ENCODE measurements around the gene DNM3.
A peak's percentile ranks its signal among the peaks of the same experiment; 100 is the strongest.

Gene DNM3

GRCh38 chr1:171953835-171954234 lies 112.5 kb downstream of the DNM3 start:
- Histone ChIP-seq H3K36me3 (replicated peaks; ENCODE audit: insufficient read depth, low read length) (no peaks in the 10 kb centered on the region), H3K4me3 (ENCODE audit: low read length) (no peak overlapping the region), H3K79me2 (ENCODE audit: low read length) (no peaks in the 10 kb centered on the region), H2AFZ (ENCODE audit: low read length) (no peak overlapping the region), H3F3A (ENCODE audit: insufficient read depth, low read length) (no peaks in the 10 kb centered on the region), H3K9ac (ENCODE audit: low read length) (no peak overlapping the region), H3K9me2 (replicated peaks; ENCODE audit: insufficient read depth, low read length) (no peaks in the 10 kb centered on the region), H3K4me1 (ENCODE audit: low read length) (no peaks in the 10 kb centered on the region), H4K20me1 (ENCODE audit: insufficient read depth, low read length) (no peaks in the 10 kb centered on the region), H3K4me2 (ENCODE audit: low read depth, low read length) (no peak overlapping the region), H3K27me3 (replicated peaks; ENCODE audit: insufficient read depth, low read length) (no peaks in the 10 kb centered on the region), H3K27ac (ENCODE audit: low read length) (no peak overlapping the region), H3K9me3 (replicated peaks; ENCODE audit: insufficient read depth, low read length) (no peaks in the 10 kb centered on the region)
- TF ChIP-seq EZH2phosphoT487 (IDR thresholded peaks at IDR 0.05; ENCODE audit: low read length) (no peak), EZH2 (optimal IDR thresholded peaks at IDR 0.05; ENCODE audit: low read depth, low read length) (no peak), CTCF (IDR thresholded peaks at IDR 0.05; ENCODE audit: low read length) (no peak)
- DNase-seq: no peak

- Histone ChIP-seq H3K9me3 (replicated peaks; ENCODE audit: insufficient read depth, low read length) (no peaks in the 10 kb centered on the region), H3K79me2 (ENCODE audit: low read length) (no peaks in the 10 kb centered on the region), H3K36me3 (replicated peaks; ENCODE audit: insufficient read depth, low read length) (no peaks in the 10 kb centered on the region), H3K4me1 (ENCODE audit: low read length) (no peaks in the 10 kb centered on the region), H3K9ac (ENCODE audit: low read length) (no peak overlapping the region), H3K4me3 (ENCODE audit: low read length) (no peak overlapping the region), H3K9me2 (replicated peaks; ENCODE audit: insufficient read depth, low read length) (no peaks in the 10 kb centered on the region), H3K27me3 (replicated peaks; ENCODE audit: insufficient read depth, low read length) (no peaks in the 10 kb centered on the region), H3K4me2 (ENCODE audit: low read depth, low read length) (no peak overlapping the region), H2AFZ (ENCODE audit: low read length) (no peak overlapping the region), H3F3A (ENCODE audit: insufficient read depth, low read length) (no peaks in the 10 kb centered on the region), H3K27ac (ENCODE audit: low read length) (no peak overlapping the region), H4K20me1 (ENCODE audit: insufficient read depth, low read length) (no peaks in the 10 kb centered on the region)
- TF ChIP-seq EZH2phosphoT487 (IDR thresholded peaks at IDR 0.05; ENCODE audit: low read length): no peak
- no peak for TF ChIP-seq CTCF (IDR thresholded peaks at IDR 0.05; ENCODE audit: low read length)
- no peak for TF ChIP-seq EZH2 (optimal IDR thresholded peaks at IDR 0.05; ENCODE audit: low read depth, low read length)
- no peak for DNase-seq
These were observed 113.1 kb downstream of the DNM3 start for GRCh38 chr1:171954361-171954760.

GRCh38 chr1:171961861-171962260 lies 120.6 kb downstream of the DNM3 start:
- H3K4me2 ChIP-seq (ENCODE audit: low read depth, low read length): 0 out of 2 replicates have a peak overlapping the region, but pooled peaks have one; percentile 1
- no peaks in the 10 kb centered on the region for H3K79me2 ChIP-seq (ENCODE audit: low read length)
- H3K9me3 ChIP-seq (replicated peaks; ENCODE audit: insufficient read depth, low read length): no peaks in the 10 kb centered on the region

GRCh38 chr1:171963762-171964161 lies 122.5 kb downstream of the DNM3 start:
- H3K27me3 ChIP-seq (replicated peaks; ENCODE audit: insufficient read depth, low read length): no peaks in the 10 kb centered on the region
- H3K27ac ChIP-seq (ENCODE audit: low read length): no peak overlapping the region
- no peak for TF ChIP-seq EZH2phosphoT487 (IDR thresholded peaks at IDR 0.05; ENCODE audit: low read length)
- TF ChIP-seq EZH2 (optimal IDR thresholded peaks at IDR 0.05; ENCODE audit: low read depth, low read length): no peak
- no peak for TF ChIP-seq CTCF (IDR thresholded peaks at IDR 0.05; ENCODE audit: low read length)
- H3K4me2 ChIP-seq (ENCODE audit: low read depth, low read length): no peak overlapping the region
- H3K9ac ChIP-seq (ENCODE audit: low read length): no peak overlapping the region
- no peak for DNase-seq
- peaks cover 11% of the 10 kb centered on the region for H3K4me1 ChIP-seq (ENCODE audit: low read length)
- no peak overlapping the region for H3K4me3 ChIP-seq (ENCODE audit: low read length)
- no peak overlapping the region for H2AFZ ChIP-seq (ENCODE audit: low read length)
- no peaks in the 10 kb centered on the region for H4K20me1 ChIP-seq (ENCODE audit: insufficient read depth, low read length)
- no peaks in the 10 kb centered on the region for H3K79me2 ChIP-seq (ENCODE audit: low read length)
- H3K36me3 ChIP-seq (replicated peaks; ENCODE audit: insufficient read depth, low read length): no peaks in the 10 kb centered on the region
- H3F3A ChIP-seq (ENCODE audit: insufficient read depth, low read length): no peaks in the 10 kb centered on the region
- H3K9me2 ChIP-seq (replicated peaks; ENCODE audit: insufficient read depth, low read length): no peaks in the 10 kb centered on the region
- no peaks in the 10 kb centered on the region for H3K9me3 ChIP-seq (replicated peaks; ENCODE audit: insufficient read depth, low read length)

More at GRCh38 chr1:171961861-171962260, 120.6 kb downstream of the DNM3 start:
- Histone ChIP-seq H3K36me3 (replicated peaks; ENCODE audit: insufficient read depth, low read length) (no peaks in the 10 kb centered on the region), H3K9ac (ENCODE audit: low read length) (no peak overlapping the region), H3K9me2 (replicated peaks; ENCODE audit: insufficient read depth, low read length) (no peaks in the 10 kb centered on the region), H3K4me1 (ENCODE audit: low read length) (peaks cover 11% of the 10 kb centered on the region), H3K27ac (ENCODE audit: low read length) (no peak overlapping the region), H4K20me1 (ENCODE audit: insufficient read depth, low read length) (no peaks in the 10 kb centered on the region), H2AFZ (ENCODE audit: low read length) (no peak overlapping the region), H3K27me3 (replicated peaks; ENCODE audit: insufficient read depth, low read length) (no peaks in the 10 kb centered on the region), H3F3A (ENCODE audit: insufficient read depth, low read length) (no peaks in the 10 kb centered on the region), H3K4me3 (ENCODE audit: low read length) (no peak overlapping the region)
- no peak for TF ChIP-seq EZH2phosphoT487 (IDR thresholded peaks at IDR 0.05; ENCODE audit: low read length)
- DNase-seq: peak; percentile 50
